Left lung (tissue), 10 donors: ENCODE results near the gene EXOC2. TPM values are rescaled to one million over a fixed set of nuclear protein-coding genes. Genes with fewer than 3 reads are reported as not detected.

Experiments used
- ATAC-seq: fragments of 200-7000 bp; cut with Tn5 transposase; one replicate; pipeline ENCODE4 v1.9.1; 2020; ENCODE audit warnings: moderate library complexity
- DNase-seq, 4 donors: peaks; one replicate each; pipeline ENCODE4 v3.0.0-alpha.2; 2013 to 2020
- H3K27ac ChIP-seq, 2 donors: fragments of 200-600 bp; sonication (generic) in 1 of 2; one replicate each; pipeline versions ENCODE4 v1.5.0 to v1.8.0; 2020 to 2021
- H3K27me3 ChIP-seq, 2 donors: fragments of 200-600 bp; sonication (generic) in 1 of 2; one replicate each; pipeline versions ENCODE4 v1.5.0 to v1.8.0; 2020 to 2021
- H3K36me3 ChIP-seq, 2 donors: fragments of 200-600 bp; sonication (generic) in 1 of 2; one replicate each; pipeline versions ENCODE4 v1.5.0 to v1.8.0; 2020 to 2021
- H3K4me1 ChIP-seq, 2 donors: fragments of 200-600 bp; one replicate each; pipeline ENCODE4 v1.8.0; 2021
- H3K4me3 ChIP-seq, 2 donors: fragments of 200-600 bp; sonication (generic) in 1 of 2; one replicate each; pipeline versions ENCODE4 v1.5.0 to v1.8.0; 2020 to 2021; ENCODE audit warnings: mild to moderate bottlenecking in 1 of 2
- H3K9me3 ChIP-seq, 2 donors: fragments of 200-600 bp; sonication (generic) in 1 of 2; one replicate each; pipeline versions ENCODE4 v1.5.0 to v1.8.0; 2020 to 2021
- intact Hi-C, 2 donors: fragments of 100-400 bp; cut with DNase I; formaldehyde crosslinking; loops; one replicate each; pipeline versions ENCODE4 v1.11.2 to v1.14.2; 2022
- polyA plus RNA-seq, 6 donors: library from polyadenylated mRNA; unstranded; fragments of 120-200 nt; gene quantifications; one replicate each; pipeline ENCODE4 v1.2.1, GENCODE V29; 2013; ENCODE audit not compliant: insufficient read length in 6 of 6
- total RNA-seq, 2 donors: library from RNA; stranded (reverse); fragmentation: NEBNext Ultra II Directional; extraction: Animal tissue kit (Norgen Biotek cat#: 25700); gene quantifications; one replicate each; pipeline ENCODE4 v1.2.1, GENCODE V29; 2021
- TF ChIP-seq, protein P1 (sequence below), 2 donors: fragments of 200-600 bp; sonication (generic) in 1 of 2; IDR thresholded peaks; one replicate each; pipeline versions ENCODE4 v1.5.0 to v1.8.0; 2021; ENCODE audit warnings: antibody characterized with exemption in 2 of 2
- donor health status: DM: no; HTN: yes; CAD: no.
- donor health status: DM: no; HTN: no; CAD: no.

Gene EXOC2
- total and polyA plus RNA-seq, 8 donors, result 19.8 to 30.4 (median 28.4) TPM

DNA sequence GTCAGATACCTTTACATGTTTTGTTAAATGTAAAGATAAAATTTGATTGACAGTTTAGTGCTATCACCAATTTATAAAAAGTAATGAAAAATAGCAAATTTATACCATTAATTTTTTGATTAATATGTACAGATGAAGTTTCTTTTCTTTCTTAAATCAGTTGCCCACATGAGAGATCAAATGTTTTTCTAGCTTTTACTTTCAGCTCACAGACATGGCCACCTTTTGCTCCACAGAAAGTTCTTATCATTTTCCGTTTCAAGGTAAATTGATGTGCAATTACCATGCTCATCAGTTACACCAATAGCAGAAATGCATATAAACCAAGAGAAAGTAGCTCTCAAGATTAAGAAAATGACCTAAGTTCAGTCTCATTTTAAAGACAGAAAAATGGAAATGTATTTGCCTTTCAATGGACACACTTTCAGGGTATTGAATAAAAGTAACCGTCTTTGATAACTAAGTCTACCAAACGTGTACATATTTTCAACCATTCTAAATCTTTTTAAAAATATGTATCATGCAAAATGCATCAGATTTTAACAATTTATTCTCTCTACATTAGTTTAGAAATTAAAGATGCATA lies 16.6 kb upstream of the EXOC2 start:
- peaks cover 0 to 18% of the 10 kb centered on the region in 2 donors for H3K4me1 ChIP-seq
- no peak for DNase-seq
- H3K4me3 ChIP-seq, result no peak overlapping the region
- H3K27me3 ChIP-seq, result peaks cover 0 to 7% of the 10 kb centered on the region in 2 donors
- no peaks in the 10 kb centered on the region for H3K9me3 ChIP-seq
- H3K36me3 ChIP-seq, result no peaks in the 10 kb centered on the region
- no peak overlapping the region for H3K27ac ChIP-seq
- no peak for ATAC-seq
- TF ChIP-seq, protein P1, sequence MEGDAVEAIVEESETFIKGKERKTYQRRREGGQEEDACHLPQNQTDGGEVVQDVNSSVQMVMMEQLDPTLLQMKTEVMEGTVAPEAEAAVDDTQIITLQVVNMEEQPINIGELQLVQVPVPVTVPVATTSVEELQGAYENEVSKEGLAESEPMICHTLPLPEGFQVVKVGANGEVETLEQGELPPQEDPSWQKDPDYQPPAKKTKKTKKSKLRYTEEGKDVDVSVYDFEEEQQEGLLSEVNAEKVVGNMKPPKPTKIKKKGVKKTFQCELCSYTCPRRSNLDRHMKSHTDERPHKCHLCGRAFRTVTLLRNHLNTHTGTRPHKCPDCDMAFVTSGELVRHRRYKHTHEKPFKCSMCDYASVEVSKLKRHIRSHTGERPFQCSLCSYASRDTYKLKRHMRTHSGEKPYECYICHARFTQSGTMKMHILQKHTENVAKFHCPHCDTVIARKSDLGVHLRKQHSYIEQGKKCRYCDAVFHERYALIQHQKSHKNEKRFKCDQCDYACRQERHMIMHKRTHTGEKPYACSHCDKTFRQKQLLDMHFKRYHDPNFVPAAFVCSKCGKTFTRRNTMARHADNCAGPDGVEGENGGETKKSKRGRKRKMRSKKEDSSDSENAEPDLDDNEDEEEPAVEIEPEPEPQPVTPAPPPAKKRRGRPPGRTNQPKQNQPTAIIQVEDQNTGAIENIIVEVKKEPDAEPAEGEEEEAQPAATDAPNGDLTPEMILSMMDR (IDR thresholded peaks at IDR 0.05), result no peak
- intact Hi-C loops, result no loop called here

- Histone ChIP-seq H3K9me3 (no peaks in the 10 kb centered on the region), H3K4me1 (peaks cover 0 to 18% of the 10 kb centered on the region in 2 donors)
- intact Hi-C loops, result no loop called here
Observed at GRCh38 chr6:708237-708598, 15.3 kb upstream of the EXOC2 start.

GRCh38 chr6:707576-708236 lies 14.8 kb upstream of the EXOC2 start:
- Histone ChIP-seq H3K27ac (no peak overlapping the region), H3K4me1 (peaks cover 0 to 18% of the 10 kb centered on the region in 2 donors)

More at GRCh38 chr6:708237-708598, 15.3 kb upstream of the EXOC2 start:
- DNase-seq, result no peak
- Histone ChIP-seq H3K27me3 (peaks cover 0 to 7% of the 10 kb centered on the region in 2 donors), H3K36me3 (no peaks in the 10 kb centered on the region), H3K4me3 (no peak overlapping the region), H3K27ac (no peak overlapping the region)
- TF ChIP-seq, protein P1 (IDR thresholded peaks at IDR 0.05), result no peak
- no peak for ATAC-seq

GRCh38 chr6:706819-707381 lies 14.0 kb upstream of the EXOC2 start:
- intact Hi-C loops, result no loop called here
- peaks cover 0 to 17% of the 10 kb centered on the region in 2 donors for H3K4me1 ChIP-seq
- H3K36me3 ChIP-seq, result no peaks in the 10 kb centered on the region
- TF ChIP-seq, protein P1 (IDR thresholded peaks at IDR 0.05), result no peak
- ATAC-seq (no peak), DNase-seq (no peak)
- no peak overlapping the region for H3K27ac ChIP-seq
- no peak overlapping the region for H3K4me3 ChIP-seq
- H3K9me3 ChIP-seq, result no peaks in the 10 kb centered on the region
- H3K27me3 ChIP-seq, result peaks cover 0 to 10% of the 10 kb centered on the region in 2 donors

More at GRCh38 chr6:707576-708236, 14.8 kb upstream of the EXOC2 start:
- DNase-seq (no peak), ATAC-seq (no peak)
- TF ChIP-seq, protein P1 (IDR thresholded peaks at IDR 0.05), result no peak
- intact Hi-C loops, result no loop called here
- H3K36me3 ChIP-seq, result no peaks in the 10 kb centered on the region
- no peaks in the 10 kb centered on the region for H3K9me3 ChIP-seq
- peaks cover 0 to 7% of the 10 kb centered on the region in 2 donors for H3K27me3 ChIP-seq
- no peak overlapping the region for H3K4me3 ChIP-seq

DNA sequence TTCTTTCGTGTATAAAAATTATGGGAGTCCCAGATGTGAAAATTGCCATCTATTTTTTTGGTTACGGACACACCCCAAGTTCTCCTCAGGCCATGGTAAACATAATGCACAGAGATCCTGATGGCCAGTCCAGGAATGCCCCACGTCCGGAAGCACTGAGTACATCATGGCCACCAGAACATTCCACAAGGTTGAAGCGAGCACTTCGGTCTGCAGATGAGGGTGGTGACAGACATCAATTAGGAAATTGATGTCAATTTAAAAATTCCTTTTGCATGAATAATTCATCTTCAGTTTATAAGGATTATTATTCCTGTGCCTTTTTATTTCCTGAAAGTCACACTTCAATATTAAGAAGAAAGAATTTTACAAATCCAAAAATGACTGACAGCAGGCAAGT lies 13.2 kb upstream of the EXOC2 start:
- intact Hi-C loops, result no loop called here
- Histone ChIP-seq H3K27ac (no peak overlapping the region), H3K4me3 (no peak overlapping the region), H3K27me3 (peaks cover 0 to 17% of the 10 kb centered on the region in 2 donors), H3K9me3 (no peaks in the 10 kb centered on the region), H3K36me3 (no peaks in the 10 kb centered on the region), H3K4me1 (peaks cover 0 to 9% of the 10 kb centered on the region in 2 donors)
- ATAC-seq (no peak), DNase-seq (no peak)
- TF ChIP-seq, protein P1 (IDR thresholded peaks at IDR 0.05), result no peak
